Measurements from ENCODE around the gene PDE3A.
A peak's percentile ranks its signal among the peaks of the same experiment; 100 is the strongest.

Gene PDE3A

DNA sequence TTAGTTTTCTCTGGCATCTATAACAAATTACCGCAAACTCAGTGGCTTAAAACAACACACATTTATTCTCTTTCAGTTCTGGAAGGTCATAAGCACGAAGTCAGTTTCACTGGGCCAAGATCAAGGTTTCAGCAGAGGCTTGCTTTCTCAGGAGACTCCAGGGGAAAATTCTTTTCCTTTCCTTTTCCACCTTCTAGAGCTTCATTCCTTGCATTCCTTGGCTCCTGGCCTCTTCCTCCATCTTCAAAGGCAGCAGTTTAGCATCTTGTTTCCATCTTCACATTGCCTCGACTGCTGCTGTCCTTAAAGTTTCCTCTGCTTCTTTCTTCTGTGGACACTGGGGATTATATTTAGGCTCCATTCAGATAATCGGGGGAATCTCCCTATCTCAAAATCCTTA, 106.1 kb downstream of the PDE3A start:
- no CpG with 5 or more reads among the region's 4 CpGs for WGBS, 2 donors (ENCODE audit: extremely low coverage in 2 of 2, insufficient read length in 2 of 2, insufficient replicate concordance in 1 of 2)
- no peak overlapping the region for H3K4me2 ChIP-seq (ENCODE audit: insufficient read depth, low read length, poor library complexity, severe bottlenecking)
- H3K4me1 ChIP-seq (ENCODE audit: control insufficient read depth in 2 of 2, insufficient read depth in 1 of 2, low read depth in 1 of 2, low read length in 2 of 2): peaks cover 0 to 15% of the 10 kb centered on the region in 2 donors
- H3K79me1 ChIP-seq (ENCODE audit: low read depth, low read length): no peaks in the 10 kb centered on the region
- no peak overlapping the region for H3K9ac ChIP-seq (ENCODE audit: low read depth, low read length, poor library complexity)
- H4K8ac ChIP-seq (ENCODE audit: low read depth, low read length): no peak overlapping the region
- H3K14ac ChIP-seq (ENCODE audit: low read length): no peak overlapping the region
- H4K91ac ChIP-seq (ENCODE audit: low read depth, low read length, poor library complexity): no peak overlapping the region
- no peak overlapping the region for H2BK120ac ChIP-seq (ENCODE audit: low read depth, low read length)
- H3K4ac ChIP-seq (ENCODE audit: low read length): no peak overlapping the region
- H2BK5ac ChIP-seq (ENCODE audit: low read length): no peak overlapping the region
- no peak overlapping the region for H2BK12ac ChIP-seq (ENCODE audit: low read length)
- H2AK5ac ChIP-seq (ENCODE audit: low read depth, low read length): no peak overlapping the region
- H3K9me3 ChIP-seq (replicated peaks in 1 of 2; ENCODE audit: control insufficient read depth in 2 of 2, insufficient read depth in 1 of 2, low read depth in 1 of 2, low read length in 2 of 2): peaks cover 0 to 4% of the 10 kb centered on the region in 2 donors
- H3K18ac ChIP-seq (ENCODE audit: low read length): no peak overlapping the region
- no peaks in the 10 kb centered on the region for H3K36me3 ChIP-seq (replicated peaks in 1 of 2; ENCODE audit: control insufficient read depth in 2 of 2, insufficient read depth in 2 of 2, low read length in 2 of 2)
- H3K27ac ChIP-seq (replicated peaks; ENCODE audit: low read length): no peak overlapping the region
- no peak overlapping the region for H2BK15ac ChIP-seq (ENCODE audit: low read length)
- H3K23ac ChIP-seq (ENCODE audit: low read depth, low read length, poor library complexity): no peak overlapping the region
- H3K27me3 ChIP-seq (ENCODE audit: control insufficient read depth in 3 of 3, insufficient read depth in 3 of 3, low read depth in 1 of 3, low read length in 3 of 3): no peaks in the 10 kb centered on the region
- no peak overlapping the region for H2AFZ ChIP-seq (ENCODE audit: low read length)
- DNase-seq (ENCODE audit: low spot score): no peak
- no peak overlapping the region for H3K4me3 ChIP-seq (ENCODE audit: low read length in 2 of 2)

GRCh38 chr12:20475542-20475941, 107.2 kb downstream of the PDE3A start:
- Histone ChIP-seq H3K4ac (ENCODE audit: low read length) (no peak overlapping the region), H2BK5ac (ENCODE audit: low read length) (no peak overlapping the region), H2BK15ac (ENCODE audit: low read length) (no peak overlapping the region), H3K14ac (ENCODE audit: low read length) (no peak overlapping the region), H3K4me3 (ENCODE audit: low read length in 2 of 2) (no peak overlapping the region), H3K23ac (ENCODE audit: low read depth, low read length, poor library complexity) (no peak overlapping the region), H2AK5ac (ENCODE audit: low read depth, low read length) (no peak overlapping the region), H2BK12ac (ENCODE audit: low read length) (no peak overlapping the region), H3K4me2 (ENCODE audit: insufficient read depth, low read length, poor library complexity, severe bottlenecking) (no peak overlapping the region), H3K36me3 (replicated peaks in 1 of 2; ENCODE audit: control insufficient read depth in 2 of 2, insufficient read depth in 2 of 2, low read length in 2 of 2) (no peaks in the 10 kb centered on the region), H3K27ac (replicated peaks; ENCODE audit: low read length) (no peak overlapping the region), H4K91ac (ENCODE audit: low read depth, low read length, poor library complexity) (no peak overlapping the region), H3K9me3 (replicated peaks in 1 of 2; ENCODE audit: control insufficient read depth in 2 of 2, insufficient read depth in 1 of 2, low read depth in 1 of 2, low read length in 2 of 2) (peaks cover 0 to 4% of the 10 kb centered on the region in 2 donors), H2AFZ (ENCODE audit: low read length) (peak overlapping the region; percentile 32), H4K8ac (ENCODE audit: low read depth, low read length) (no peak overlapping the region), H2BK120ac (ENCODE audit: low read depth, low read length) (no peak overlapping the region), H3K27me3 (ENCODE audit: control insufficient read depth in 3 of 3, insufficient read depth in 3 of 3, low read depth in 1 of 3, low read length in 3 of 3) (no peaks in the 10 kb centered on the region), H3K4me1 (ENCODE audit: control insufficient read depth in 2 of 2, insufficient read depth in 1 of 2, low read depth in 1 of 2, low read length in 2 of 2) (peaks cover 0 to 15% of the 10 kb centered on the region in 2 donors), H3K18ac (ENCODE audit: low read length) (no peak overlapping the region), H3K9ac (ENCODE audit: low read depth, low read length, poor library complexity) (no peak overlapping the region), H3K79me1 (ENCODE audit: low read depth, low read length) (no peaks in the 10 kb centered on the region)
- DNase-seq (ENCODE audit: low spot score): no peak
- WGBS, 2 donors (ENCODE audit: extremely low coverage in 2 of 2, insufficient read length in 2 of 2, insufficient replicate concordance in 1 of 2): no CpG with 5 or more reads among the region's 5 CpGs

GRCh38 chr12:20476551-20476950, 108.2 kb downstream of the PDE3A start:
- Histone ChIP-seq H3K36me3 (replicated peaks in 1 of 2; ENCODE audit: control insufficient read depth in 2 of 2, insufficient read depth in 2 of 2, low read length in 2 of 2) (no peaks in the 10 kb centered on the region), H3K27me3 (ENCODE audit: control insufficient read depth in 3 of 3, insufficient read depth in 3 of 3, low read depth in 1 of 3, low read length in 3 of 3) (no peaks in the 10 kb centered on the region), H2BK5ac (ENCODE audit: low read length) (no peak overlapping the region), H3K4me1 (ENCODE audit: control insufficient read depth in 2 of 2, insufficient read depth in 1 of 2, low read depth in 1 of 2, low read length in 2 of 2) (peaks cover 0 to 15% of the 10 kb centered on the region in 2 donors), H3K4me3 (ENCODE audit: low read length in 2 of 2) (no peak overlapping the region), H4K91ac (ENCODE audit: low read depth, low read length, poor library complexity) (no peak overlapping the region), H2AK5ac (ENCODE audit: low read depth, low read length) (no peak overlapping the region), H3K4me2 (ENCODE audit: insufficient read depth, low read length, poor library complexity, severe bottlenecking) (no peak overlapping the region), H3K4ac (ENCODE audit: low read length) (no peak overlapping the region), H4K8ac (ENCODE audit: low read depth, low read length) (no peak overlapping the region), H2BK12ac (ENCODE audit: low read length) (no peak overlapping the region), H2BK120ac (ENCODE audit: low read depth, low read length) (no peak overlapping the region), H2AFZ (ENCODE audit: low read length) (peak overlapping the region; percentile 73), H3K9me3 (replicated peaks in 1 of 2; ENCODE audit: control insufficient read depth in 2 of 2, insufficient read depth in 1 of 2, low read depth in 1 of 2, low read length in 2 of 2) (peaks cover 0 to 4% of the 10 kb centered on the region in 2 donors), H3K9ac (ENCODE audit: low read depth, low read length, poor library complexity) (no peak overlapping the region), H3K79me1 (ENCODE audit: low read depth, low read length) (no peaks in the 10 kb centered on the region), H3K27ac (replicated peaks; ENCODE audit: low read length) (no peak overlapping the region), H3K14ac (ENCODE audit: low read length) (no peak overlapping the region), H2BK15ac (ENCODE audit: low read length) (no peak overlapping the region), H3K23ac (ENCODE audit: low read depth, low read length, poor library complexity) (no peak overlapping the region), H3K18ac (ENCODE audit: low read length) (no peak overlapping the region)
- WGBS, 2 donors (ENCODE audit: extremely low coverage in 2 of 2, insufficient read length in 2 of 2, insufficient replicate concordance in 1 of 2): no CpG with 5 or more reads among the region's 2 CpGs
- no peak for DNase-seq (ENCODE audit: low spot score)

GRCh38 chr12:20477255-20477654, 108.9 kb downstream of the PDE3A start:
- Histone ChIP-seq H3K27me3 (ENCODE audit: control insufficient read depth in 3 of 3, insufficient read depth in 3 of 3, low read depth in 1 of 3, low read length in 3 of 3) (no peaks in the 10 kb centered on the region), H3K4me3 (ENCODE audit: low read length in 2 of 2) (no peak overlapping the region), H3K4me1 (ENCODE audit: control insufficient read depth in 2 of 2, insufficient read depth in 1 of 2, low read depth in 1 of 2, low read length in 2 of 2) (peaks cover 0 to 15% of the 10 kb centered on the region in 2 donors), H2AFZ (ENCODE audit: low read length) (peak overlapping the region; percentile 73), H4K8ac (ENCODE audit: low read depth, low read length) (no peak overlapping the region), H3K23ac (ENCODE audit: low read depth, low read length, poor library complexity) (no peak overlapping the region), H2AK5ac (ENCODE audit: low read depth, low read length) (no peak overlapping the region), H3K18ac (ENCODE audit: low read length) (no peak overlapping the region), H3K14ac (ENCODE audit: low read length) (no peak overlapping the region), H3K27ac (replicated peaks; ENCODE audit: low read length) (no peak overlapping the region), H3K9ac (ENCODE audit: low read depth, low read length, poor library complexity) (no peak overlapping the region), H2BK15ac (ENCODE audit: low read length) (no peak overlapping the region), H3K4me2 (ENCODE audit: insufficient read depth, low read length, poor library complexity, severe bottlenecking) (no peak overlapping the region), H3K36me3 (replicated peaks in 1 of 2; ENCODE audit: control insufficient read depth in 2 of 2, insufficient read depth in 2 of 2, low read length in 2 of 2) (no peaks in the 10 kb centered on the region), H3K4ac (ENCODE audit: low read length) (no peak overlapping the region), H2BK5ac (ENCODE audit: low read length) (no peak overlapping the region), H2BK12ac (ENCODE audit: low read length) (no peak overlapping the region), H2BK120ac (ENCODE audit: low read depth, low read length) (no peak overlapping the region), H3K9me3 (replicated peaks in 1 of 2; ENCODE audit: control insufficient read depth in 2 of 2, insufficient read depth in 1 of 2, low read depth in 1 of 2, low read length in 2 of 2) (peaks cover 0 to 4% of the 10 kb centered on the region in 2 donors), H4K91ac (ENCODE audit: low read depth, low read length, poor library complexity) (no peak overlapping the region), H3K79me1 (ENCODE audit: low read depth, low read length) (no peaks in the 10 kb centered on the region)
- no peak for DNase-seq (ENCODE audit: low spot score)
- no CpG with 5 or more reads among the region's 5 CpGs for WGBS, 2 donors (ENCODE audit: extremely low coverage in 2 of 2, insufficient read length in 2 of 2, insufficient replicate concordance in 1 of 2)

Data from neuronal stem cell (in vitro differentiated cells).